GM06990 (cell line): ENCODE results near the gene DNAJB6.

ENCODE experiments used
- DNase-seq: peaks from one replicate; pipeline ENCODE4 v3.0.0-alpha.2; 2011; ENCODE audit not compliant: insufficient read length; ENCODE audit errors: extremely low read depth
- H3K27me3 ChIP-seq: replicated peaks from 2 replicates; pipeline ENCODE4 v1.6.0; 2011; ENCODE audit warnings: low read length; ENCODE audit not compliant: control insufficient read depth, insufficient read depth
- H3K36me3 ChIP-seq: 2 replicates; pipeline ENCODE4 v1.5.1; 2011; ENCODE audit warnings: low read length; ENCODE audit not compliant: control insufficient read depth, insufficient read depth
- H3K4me3 ChIP-seq: replicated peaks from 2 replicates; pipeline ENCODE4 v1.5.1; 2011; ENCODE audit warnings: low read depth, mild to moderate bottlenecking, control low read depth, low read length
- TF ChIP-seq, protein P1 (sequence below): IDR thresholded peaks from 2 replicates; pipeline ENCODE4 v1.5.1; 2011; ENCODE audit warnings: low read length, control low read depth, mild to moderate bottlenecking, inconsistent platforms; ENCODE audit not compliant: insufficient read depth, poor library complexity, severe bottlenecking

DNAJB6 gene

DNA sequence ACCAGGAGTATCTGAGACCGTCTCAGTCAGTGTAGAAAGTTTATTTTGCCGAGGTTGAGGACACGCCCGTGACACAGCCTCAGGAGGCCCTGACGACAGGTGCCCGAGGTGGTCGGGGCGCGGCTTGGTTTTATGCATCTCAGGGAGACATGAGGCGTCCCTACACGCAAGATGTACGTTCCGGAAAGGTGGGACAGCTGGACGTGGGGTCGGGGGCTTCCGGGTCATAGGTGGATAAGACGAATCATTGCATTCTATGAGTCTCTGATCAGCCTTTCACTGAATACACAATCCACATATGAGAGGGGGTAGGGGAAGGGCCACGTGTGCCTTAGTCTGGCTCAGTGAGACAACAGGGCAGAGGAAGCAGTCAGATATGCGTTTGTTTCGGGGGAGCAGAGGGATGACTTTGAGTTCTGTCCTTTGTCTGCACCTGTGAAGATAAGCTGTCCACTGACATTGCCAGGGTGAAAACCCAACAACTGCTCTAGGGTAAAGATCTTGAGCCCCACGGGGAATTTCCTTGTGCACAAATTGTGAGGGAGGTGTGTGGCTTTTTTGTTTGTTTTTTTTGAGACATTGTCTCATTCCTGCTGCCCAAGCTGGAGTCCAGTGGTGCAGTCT, 66.2 kb downstream of the DNAJB6 start:
- peaks cover 16% of the 10 kb centered on the region for H3K36me3 ChIP-seq
- DNase-seq: no peak

DNA sequence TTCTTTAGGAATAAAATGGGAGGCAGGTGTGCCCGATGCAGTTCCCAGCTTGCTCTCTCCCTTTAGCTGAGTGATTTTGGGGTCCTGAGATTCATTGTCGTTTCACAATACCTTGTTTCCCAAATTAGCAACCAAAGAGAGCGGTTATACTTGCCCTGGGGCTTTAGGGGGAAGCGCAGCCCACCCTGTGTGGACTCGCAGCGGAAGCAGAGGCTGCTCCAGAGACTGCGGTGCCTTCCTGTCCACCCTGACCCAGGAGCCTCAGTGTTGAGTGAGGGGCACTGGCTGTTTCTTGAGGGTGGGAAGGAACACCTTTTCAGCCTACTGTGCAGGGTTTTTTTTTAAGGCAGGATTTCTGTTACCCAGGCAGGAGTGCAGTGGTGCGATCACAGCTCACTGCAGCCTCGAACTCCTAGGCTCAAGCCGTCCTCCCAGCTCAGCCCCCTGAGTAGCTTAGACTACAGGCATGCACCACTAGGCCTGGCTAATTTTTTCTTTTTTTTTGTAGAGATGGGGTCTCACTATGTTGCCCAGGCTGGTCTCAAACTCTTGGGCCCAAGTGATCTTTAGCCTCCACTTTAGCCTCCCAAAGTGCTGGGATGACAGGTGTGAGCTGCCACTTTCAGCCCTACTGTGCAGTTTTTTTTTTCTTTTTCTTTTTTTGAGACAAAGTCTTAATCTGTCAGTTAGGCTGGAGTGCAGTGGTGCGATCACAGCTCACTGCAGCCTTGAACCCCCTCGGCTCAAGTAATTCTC, 67.0 kb downstream of the DNAJB6 start:
- TF ChIP-seq, protein P1, sequence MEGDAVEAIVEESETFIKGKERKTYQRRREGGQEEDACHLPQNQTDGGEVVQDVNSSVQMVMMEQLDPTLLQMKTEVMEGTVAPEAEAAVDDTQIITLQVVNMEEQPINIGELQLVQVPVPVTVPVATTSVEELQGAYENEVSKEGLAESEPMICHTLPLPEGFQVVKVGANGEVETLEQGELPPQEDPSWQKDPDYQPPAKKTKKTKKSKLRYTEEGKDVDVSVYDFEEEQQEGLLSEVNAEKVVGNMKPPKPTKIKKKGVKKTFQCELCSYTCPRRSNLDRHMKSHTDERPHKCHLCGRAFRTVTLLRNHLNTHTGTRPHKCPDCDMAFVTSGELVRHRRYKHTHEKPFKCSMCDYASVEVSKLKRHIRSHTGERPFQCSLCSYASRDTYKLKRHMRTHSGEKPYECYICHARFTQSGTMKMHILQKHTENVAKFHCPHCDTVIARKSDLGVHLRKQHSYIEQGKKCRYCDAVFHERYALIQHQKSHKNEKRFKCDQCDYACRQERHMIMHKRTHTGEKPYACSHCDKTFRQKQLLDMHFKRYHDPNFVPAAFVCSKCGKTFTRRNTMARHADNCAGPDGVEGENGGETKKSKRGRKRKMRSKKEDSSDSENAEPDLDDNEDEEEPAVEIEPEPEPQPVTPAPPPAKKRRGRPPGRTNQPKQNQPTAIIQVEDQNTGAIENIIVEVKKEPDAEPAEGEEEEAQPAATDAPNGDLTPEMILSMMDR: no peak
- H3K4me3 ChIP-seq: no peak overlapping the region
- H3K27me3 ChIP-seq: no peaks in the 10 kb centered on the region
- no peak for DNase-seq
- peaks cover 15% of the 10 kb centered on the region for H3K36me3 ChIP-seq

More for the DNA sequence above, 66.2 kb downstream of the DNAJB6 start:
- H3K27me3 ChIP-seq: no peaks in the 10 kb centered on the region
- TF ChIP-seq, protein P1: no peak
- no peak overlapping the region for H3K4me3 ChIP-seq

DNA sequence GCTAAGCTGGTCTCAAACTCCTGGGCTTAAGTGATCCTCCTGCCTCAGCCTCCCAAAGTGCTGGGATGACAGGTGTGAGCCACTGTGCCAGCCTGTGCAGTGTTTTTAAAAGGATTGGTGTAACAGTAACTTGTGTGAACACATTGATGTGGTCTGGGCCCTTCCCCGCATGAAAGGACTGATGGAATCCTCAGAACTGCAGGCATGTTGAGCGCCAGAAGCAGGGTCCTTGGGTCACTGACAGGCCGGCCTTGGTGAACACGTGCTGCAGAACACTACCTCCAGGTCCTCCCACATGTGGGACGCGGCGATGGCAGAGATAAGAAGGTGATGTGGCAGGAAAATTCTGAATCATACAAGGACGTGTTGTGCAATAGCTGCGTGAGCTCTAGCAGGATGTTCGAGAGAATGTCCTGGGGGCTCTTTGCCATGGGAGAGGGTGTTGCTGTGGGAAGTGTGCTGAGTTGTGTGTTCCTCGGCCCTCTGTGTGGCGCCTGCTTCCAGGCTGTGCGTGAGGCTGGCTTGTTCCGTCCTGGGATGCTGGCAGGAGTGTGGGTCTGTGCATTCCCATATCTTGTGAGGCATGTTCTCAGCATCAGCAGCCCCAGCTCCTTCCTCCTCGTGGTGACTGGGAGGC, 68.2 kb downstream of the DNAJB6 start:
- no peak for DNase-seq
- Histone ChIP-seq H3K36me3 (peaks cover 11% of the 10 kb centered on the region), H3K4me3 (no peak overlapping the region), H3K27me3 (no peaks in the 10 kb centered on the region)
- TF ChIP-seq, protein P1: no peak

DNA sequence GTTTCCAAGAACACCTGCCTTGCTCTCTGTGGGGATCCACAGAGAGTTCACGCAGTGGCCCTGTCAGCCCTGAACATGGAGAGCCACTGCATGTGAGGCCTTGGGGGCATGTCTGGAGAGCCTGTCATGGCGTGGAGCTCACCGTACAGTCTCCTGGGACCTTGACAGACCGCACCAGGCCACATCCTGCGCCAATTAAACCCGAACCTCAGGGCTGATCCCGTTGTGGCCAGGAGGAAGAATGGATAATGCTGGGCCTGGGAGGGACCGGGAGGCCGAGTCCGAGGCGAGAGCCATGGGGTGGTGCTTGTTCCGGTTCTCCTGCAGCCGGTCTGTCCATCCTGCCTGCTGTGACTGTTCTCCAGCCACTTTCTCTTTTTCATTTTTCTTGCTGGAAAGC, 68.7 kb downstream of the DNAJB6 start:
- TF ChIP-seq, protein P1: no peak
- Histone ChIP-seq H3K27me3 (no peaks in the 10 kb centered on the region), H3K36me3 (peaks cover 11% of the 10 kb centered on the region), H3K4me3 (no peak overlapping the region)
- no peak for DNase-seq

DNA sequence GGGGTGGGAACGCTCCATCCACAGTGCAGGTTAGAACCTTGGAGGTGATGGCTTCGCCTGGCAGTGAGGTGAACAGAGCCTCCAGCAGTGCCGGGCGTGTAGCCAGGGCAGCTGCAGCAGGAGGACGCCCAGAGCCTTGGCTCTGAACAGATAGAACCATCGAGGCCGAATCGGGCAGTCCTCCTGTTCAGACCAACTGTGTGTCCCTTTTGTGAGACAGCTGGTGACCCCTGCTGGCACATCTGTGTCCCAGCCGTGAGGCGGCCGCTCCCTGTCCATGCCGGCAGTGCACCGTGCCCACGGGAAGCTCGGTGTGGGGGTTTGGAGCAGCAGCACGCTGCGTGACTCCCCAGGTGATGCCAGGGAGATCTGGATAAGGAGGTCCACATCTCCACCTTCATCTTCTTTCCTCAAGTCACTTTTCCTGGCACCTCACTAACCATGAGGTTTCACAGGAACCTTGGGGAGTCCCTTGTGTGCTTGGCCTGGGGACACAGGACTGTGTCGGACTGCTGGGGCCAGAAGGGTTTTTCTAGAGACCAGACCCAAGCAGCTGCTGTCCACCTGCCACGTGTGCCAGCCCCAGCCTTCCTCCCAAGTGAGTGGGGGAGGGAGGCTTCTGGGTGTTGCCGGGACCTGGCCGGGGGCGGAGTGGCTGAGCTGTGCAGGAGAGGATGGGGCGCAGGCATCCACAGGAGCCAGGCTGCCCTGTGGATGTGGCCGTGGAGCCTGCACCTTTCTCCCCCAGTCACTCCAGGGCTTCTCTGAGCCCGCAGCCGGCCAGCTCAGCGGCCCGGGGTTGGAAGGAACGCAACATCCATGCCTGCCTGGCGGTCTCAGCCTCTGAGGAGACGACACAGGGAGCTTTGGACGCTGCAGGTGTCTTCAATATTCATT, 69.4 kb downstream of the DNAJB6 start:
- peaks cover 9% of the 10 kb centered on the region for H3K36me3 ChIP-seq
- TF ChIP-seq, protein P1: peak; percentile 5
- H3K4me3 ChIP-seq: no peak overlapping the region
- DNase-seq: no peak
- no peaks in the 10 kb centered on the region for H3K27me3 ChIP-seq
